GM18505 (cell line): ENCODE results near the gene GPC1.

Source experiments
- ATAC-seq: cut with Tn5 transposase; IDR thresholded peaks from one replicate; pipeline ENCODE4 v1.9.1; 2021; ENCODE audit not compliant: unreplicated experiment
- POLR2A ChIP-seq: IDR thresholded peaks from 4 replicates; pipeline ENCODE4 v1.6.1; 2011; ENCODE audit warnings: borderline replicate concordance; ENCODE audit not compliant: insufficient read depth, insufficient read length; ENCODE audit errors: extremely low read depth

The GPC1 gene

GRCh38 chr2:240460781-240461431 is 25.4 kb downstream of the GPC1 start:
- TF ChIP-seq POLR2A: no peak

GRCh38 chr2:240461471-240462072 is 26.1 kb downstream of the GPC1 start:
- no peak for ATAC-seq
- TF ChIP-seq POLR2A: no peak

More at GRCh38 chr2:240460781-240461431, 25.4 kb downstream of the GPC1 start:
- ATAC-seq: no peak

- ATAC-seq: no peak
- no peak for TF ChIP-seq POLR2A
Observed at GRCh38 chr2:240462073-240462706, 26.7 kb downstream of the GPC1 start.

- no peak for ATAC-seq
- no peak for TF ChIP-seq POLR2A
Observed at GRCh38 chr2:240462707-240463273, 27.3 kb downstream of the GPC1 start.

GRCh38 chr2:240463274-240463865 is 27.9 kb downstream of the GPC1 start:
- no peak for TF ChIP-seq POLR2A
- no peak for ATAC-seq

GRCh38 chr2:240463866-240464481 is 28.5 kb downstream of the GPC1 start:
- no peak for ATAC-seq
- TF ChIP-seq POLR2A: no peak

- no peak for TF ChIP-seq POLR2A
Observed at GRCh38 chr2:240464514-240465241, 29.2 kb downstream of the GPC1 start.

GRCh38 chr2:240465268-240465764 is 29.9 kb downstream of the GPC1 start:
- TF ChIP-seq POLR2A: no peak
- ATAC-seq: no peak

More at GRCh38 chr2:240464514-240465241, 29.2 kb downstream of the GPC1 start:
- ATAC-seq: no peak

GRCh38 chr2:240465765-240466578 is 30.5 kb downstream of the GPC1 start:
- TF ChIP-seq POLR2A: no peak
- ATAC-seq: no peak

GRCh38 chr2:240466579-240467148 is 31.2 kb downstream of the GPC1 start:
- no peak for TF ChIP-seq POLR2A
- no peak for ATAC-seq

- ATAC-seq: no peak
Observed at GRCh38 chr2:240467149-240467642, 31.7 kb downstream of the GPC1 start.

More at GRCh38 chr2:240467149-240467642, 31.7 kb downstream of the GPC1 start:
- TF ChIP-seq POLR2A: no peak
